GM19023 (cell line): ENCODE results near the gene THYN1.
"Not testable (repeated sequence)": the region's sequence is repeated elsewhere in the genome, so short reads cannot be mapped to it uniquely, and the experiment has no call there.

Experiments
- ATAC-seq: cut with Tn5 transposase; IDR thresholded peaks from one replicate; pipeline ENCODE4 v1.9.1; 2021; ENCODE audit warnings: mild to moderate bottlenecking, moderate library complexity; ENCODE audit not compliant: unreplicated experiment

Gene THYN1

DNA sequence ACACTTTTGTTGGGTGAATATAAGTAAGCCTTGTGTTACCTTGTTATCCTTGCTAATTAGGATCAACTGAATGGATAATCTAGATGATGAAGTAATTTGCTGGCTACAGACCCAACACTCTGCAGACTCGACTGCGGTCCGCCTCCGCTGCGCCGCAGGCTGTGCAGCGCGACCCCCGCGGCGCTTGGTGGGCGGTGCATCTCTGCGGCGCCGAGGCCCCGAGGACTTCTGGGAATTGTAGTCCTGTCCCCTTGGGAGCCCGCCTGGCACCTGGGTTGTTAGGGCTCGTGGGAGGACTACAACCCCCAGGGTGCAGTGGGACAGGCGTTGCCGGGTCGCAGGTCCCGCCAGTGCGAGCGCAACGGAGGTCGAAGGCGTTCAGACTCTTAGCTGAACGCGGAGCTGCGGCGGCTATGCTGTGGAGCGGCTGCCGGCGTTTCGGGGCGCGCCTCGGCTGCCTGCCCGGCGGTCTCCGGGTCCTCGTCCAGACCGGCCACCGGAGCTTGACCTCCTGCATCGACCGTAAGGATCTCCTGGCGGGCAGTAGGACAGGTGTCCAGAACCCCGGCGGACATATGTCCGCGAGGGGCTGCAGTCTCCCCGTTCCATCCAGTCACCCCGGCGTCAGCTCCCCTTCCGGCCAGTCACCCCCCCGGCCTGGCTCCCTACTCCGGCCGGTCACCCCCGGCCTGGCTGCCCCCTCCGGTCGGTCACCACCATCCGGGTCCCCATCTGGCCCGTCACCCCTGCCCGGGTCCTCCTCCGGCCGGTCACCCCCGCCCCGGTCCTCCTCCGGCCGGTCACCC lies at the start of gene THYN1, which contains the start of gene ACAD8:
Gene THYN1, minus strand, starts transcription at position 165 of the 806 bp plus-strand sequence. CDS start 470 bp downstream, outside the sequence.
Gene ACAD8, plus strand, starts transcription at position 381 of the 806 bp plus-strand sequence. Its CDS starts 33 bp downstream, at position 414.
- peak; percentile 98 for ATAC-seq

DNA sequence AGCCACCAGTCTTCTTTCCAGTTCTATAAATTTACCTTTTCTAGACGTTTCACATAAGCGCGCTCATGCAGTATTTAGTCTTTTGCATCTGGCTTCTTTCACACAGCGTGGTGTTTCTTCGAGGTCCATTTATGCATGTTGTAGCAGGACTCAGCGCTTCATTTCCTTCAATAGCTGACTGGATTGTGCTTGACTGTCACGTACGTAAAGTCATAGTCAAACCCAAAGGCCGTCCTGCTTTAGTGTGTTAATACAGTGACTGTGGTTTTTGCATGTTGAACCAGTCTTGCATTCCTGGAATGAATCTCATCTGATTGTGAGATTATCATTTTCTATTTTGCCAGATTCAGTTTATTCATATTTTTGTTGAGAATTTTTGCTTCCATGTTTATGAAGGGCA lies 41.5 kb upstream of the THYN1 start:
- no peak for ATAC-seq

DNA sequence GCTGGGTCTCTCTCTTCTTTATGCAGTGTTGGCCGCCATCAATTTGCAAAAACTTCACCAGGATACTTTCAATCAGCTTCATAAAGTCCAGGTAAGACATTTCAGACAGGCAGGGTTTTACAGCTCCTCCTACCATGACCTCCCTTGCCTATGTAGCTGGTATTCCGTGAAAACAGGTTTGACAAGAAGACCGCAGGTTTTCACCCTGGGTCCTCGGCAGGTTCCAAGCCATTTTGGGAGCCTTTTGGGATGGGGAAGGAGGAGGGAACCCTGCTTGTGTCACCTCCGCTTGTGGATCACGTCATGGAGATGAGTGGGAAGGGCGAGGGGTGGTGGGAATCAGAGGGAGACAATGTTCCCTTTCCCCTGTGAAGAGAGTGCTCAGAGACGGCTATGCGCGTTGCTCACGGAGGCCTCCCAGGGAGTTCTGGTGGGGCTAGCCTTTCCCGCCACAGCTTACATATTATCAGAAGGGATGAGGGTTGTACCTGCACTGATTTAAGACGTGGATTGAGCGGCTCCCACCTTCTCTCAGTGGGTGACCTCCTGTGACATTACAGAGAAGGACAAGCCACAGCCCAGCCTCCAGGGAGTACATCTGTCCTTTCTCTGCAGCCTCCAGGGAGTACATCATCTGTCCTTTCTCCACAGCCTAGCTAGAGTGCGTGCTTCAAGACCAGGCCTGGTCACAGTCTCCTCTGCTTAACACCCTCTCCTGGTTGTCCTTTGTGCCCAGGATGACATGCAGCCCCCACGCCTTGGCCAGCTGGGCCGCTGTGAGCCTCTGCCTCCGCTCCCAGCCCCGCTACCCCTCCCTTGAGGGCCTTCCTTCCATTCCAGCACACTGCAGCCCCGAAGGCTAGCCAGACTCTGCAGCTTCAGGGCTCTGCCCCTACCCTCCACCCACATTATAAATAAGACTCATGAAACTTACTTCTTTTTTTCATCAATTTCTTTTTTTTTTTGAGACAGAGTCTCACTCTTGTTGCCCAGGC lies 40.3 kb upstream of the THYN1 start:
- ATAC-seq, result no peak

DNA sequence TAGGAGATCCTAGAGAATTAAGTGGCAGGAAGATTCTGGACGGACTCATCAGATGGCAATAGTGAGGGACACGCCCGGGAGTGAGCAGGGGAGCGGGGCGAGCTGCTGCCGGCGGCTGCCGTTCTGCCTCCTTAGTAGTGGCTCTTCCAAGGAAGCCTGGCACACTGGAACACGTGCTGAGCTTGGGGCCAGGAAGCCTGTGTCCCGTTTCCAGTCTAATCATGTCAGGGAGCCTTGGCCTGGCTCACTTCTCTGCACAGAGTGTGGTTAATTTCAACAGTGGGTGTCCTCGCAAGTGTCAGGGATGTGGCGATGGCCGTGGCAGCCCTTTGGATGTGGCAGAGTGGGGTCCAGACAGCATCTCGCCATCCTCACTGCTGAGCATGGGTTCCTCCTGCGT lies 39.5 kb upstream of the THYN1 start:
- no peak for ATAC-seq

DNA sequence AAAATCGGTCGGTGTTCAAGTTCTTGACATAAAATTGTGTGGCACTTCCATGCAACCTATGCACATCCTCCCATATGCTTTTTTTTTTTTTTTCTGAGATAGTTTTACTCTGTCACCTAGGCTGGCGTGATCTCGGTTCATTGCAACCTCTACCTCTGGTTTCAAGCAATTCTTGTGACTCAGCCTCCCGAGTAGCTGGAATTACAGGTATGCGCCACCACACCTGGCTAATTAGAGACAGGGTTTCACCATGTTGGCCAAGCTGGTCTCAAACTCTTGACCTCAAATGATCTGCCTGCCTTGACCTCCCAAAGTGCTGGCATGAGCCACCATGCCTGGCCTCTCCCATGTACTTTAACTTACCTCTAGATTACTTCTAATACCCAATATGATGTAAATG lies 38.0 kb upstream of the THYN1 start:
- no peak for ATAC-seq

DNA sequence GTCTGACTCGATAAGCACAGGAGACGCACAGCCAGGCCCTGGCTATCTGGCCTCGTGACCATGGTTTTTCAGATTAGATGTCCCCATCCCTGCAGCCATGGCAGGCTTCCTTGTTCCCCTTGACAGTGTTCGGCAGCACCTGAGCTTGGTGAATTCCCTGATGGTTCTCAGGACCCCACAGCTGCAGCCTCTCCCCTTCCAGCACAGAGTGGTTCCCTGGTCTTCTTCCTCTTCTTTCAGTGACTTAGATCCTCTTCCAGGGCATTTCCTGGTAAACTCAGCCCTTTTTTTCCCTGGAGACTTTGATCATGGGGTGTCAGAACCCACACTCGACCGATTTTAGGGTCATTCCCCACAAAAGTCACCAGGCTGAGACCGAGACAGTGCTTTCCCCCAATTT lies 37.5 kb upstream of the THYN1 start:
- ATAC-seq, result no peak

DNA sequence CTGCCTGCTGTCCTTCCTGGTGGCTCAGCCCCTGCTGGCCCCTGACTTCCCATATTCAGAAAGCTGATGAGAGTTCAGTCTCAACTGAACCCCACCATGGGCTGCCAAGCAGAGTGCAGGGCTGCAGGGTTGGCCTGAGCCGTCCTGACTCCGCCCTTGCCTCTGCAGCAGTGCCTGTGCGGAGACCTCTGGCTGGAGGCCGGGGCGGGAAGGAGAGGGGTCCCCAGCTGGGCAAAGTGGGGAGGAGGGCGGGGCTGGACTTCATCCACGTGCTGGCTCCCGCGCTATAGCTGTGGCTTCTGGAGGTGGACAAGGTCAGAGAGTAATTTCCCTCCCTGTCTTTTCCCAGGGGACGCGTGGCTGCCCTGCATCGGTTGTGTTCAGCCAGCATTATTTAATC lies 36.6 kb upstream of the THYN1 start:
- no peak for ATAC-seq

DNA sequence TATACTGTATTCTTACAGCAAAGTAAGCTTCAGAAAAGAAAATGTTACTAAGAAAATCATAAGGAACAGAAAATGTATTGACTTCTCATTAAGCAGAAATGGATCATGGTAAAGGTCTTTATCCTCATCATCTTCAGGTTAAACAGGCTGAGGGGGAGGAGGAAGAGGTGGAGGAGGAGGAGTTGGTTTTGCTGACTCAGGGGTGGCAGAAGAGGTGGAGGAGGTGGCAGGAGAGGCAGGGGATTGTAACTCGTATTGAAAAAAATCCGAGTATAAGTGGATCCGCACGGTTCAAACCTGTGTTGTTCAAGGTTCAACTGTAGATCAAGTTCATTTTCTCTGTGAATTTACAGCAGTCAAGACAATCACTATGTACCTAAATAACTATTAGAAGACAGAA lies 36.0 kb upstream of the THYN1 start:
- ATAC-seq, result no peak

DNA sequence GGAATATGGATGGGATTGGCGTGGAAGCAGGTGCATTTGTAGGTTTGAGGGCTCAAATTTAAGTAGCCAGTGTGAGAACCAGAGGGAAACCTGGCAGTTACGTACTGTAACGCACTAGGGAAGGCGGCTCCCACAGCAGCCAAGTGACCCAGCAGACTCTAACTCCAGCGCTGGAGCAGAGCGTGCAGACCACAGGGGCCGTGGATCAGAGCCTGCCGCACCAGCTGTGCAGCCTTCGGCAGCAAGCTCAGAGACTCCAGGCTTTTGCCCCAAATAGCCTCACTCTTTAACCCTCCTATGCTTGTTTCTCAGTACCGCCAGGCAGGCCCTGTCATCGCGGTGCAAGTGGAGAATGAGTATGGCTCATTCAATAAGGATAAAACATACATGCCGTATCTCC lies 35.3 kb upstream of the THYN1 start:
- no peak for ATAC-seq

DNA sequence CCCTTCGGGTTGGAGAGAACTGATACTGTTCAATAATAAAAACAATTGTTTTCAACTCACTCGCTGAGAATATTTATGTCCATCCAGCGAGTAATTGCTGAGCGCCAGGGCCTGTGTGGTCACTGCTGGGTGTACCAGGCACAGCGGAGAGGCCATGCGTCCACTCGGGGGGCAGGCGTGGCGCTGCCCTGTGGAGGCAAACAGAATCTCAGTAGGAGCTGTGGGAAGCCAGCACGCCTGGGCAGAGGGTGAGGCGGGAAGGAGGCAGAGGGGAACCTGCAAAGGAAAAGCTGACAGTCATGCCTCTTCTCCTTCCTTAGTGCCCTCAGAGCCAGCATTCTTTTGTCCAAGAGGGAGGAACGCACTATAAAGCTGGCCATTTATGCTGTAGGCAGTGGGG lies 34.4 kb upstream of the THYN1 start:
- no peak for ATAC-seq

DNA sequence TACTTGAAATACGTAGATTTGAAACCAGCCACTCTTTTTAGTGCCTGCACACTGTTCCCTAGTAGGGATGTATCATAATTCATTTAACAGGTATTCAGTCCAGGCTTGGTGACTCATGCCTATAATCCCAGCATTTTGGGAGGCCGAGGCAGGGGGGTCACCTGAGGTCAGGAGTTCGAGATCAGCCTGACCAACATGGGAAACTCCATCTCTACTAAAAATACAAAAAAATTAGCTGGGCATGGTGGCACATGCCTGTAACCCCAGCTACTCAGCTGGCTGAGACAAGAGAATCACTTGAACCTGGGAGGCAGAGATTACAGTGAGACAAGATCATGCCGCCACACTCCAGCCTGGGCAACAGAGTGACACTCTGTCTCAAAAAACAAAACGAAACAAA lies 31.2 kb upstream of the THYN1 start:
- not testable (repeated sequence) for ATAC-seq

DNA sequence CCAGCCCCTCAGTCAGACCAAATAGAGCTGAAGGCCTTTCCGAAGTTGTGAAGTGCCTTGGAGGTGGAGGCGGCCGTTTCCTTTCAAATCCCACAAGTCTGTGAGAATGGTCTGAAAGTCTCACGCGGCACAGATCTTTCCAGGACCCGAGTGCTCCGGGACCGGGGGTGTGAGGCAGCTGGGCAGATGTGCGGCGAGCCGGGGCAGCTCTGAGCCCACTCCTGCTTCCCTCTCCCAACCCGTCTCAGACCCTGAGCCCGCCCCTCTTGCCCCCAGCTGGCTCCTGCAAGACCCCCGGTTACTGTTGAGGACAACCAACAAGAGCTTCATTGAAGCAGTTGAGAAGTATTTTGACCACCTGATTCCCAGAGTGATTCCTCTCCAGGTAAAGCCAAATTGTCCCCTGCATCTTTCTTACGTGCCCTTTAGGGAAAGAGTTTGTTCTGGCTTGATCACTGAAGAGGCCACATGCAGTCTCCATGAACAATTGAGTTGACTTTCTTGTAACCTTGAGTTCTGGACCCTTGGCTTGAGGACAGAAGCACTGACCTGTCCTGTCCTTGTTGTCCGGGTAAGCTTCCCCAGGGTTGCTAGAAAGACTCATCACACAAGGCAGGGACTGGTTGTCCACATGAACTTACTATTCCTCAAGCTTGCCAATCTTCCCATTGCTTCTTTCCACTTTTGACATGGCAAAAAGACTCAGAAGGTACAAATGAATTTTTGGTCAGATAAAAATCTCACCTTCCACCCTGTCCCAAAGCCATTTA lies 30.5 kb upstream of the THYN1 start:
- ATAC-seq, result no peak

DNA sequence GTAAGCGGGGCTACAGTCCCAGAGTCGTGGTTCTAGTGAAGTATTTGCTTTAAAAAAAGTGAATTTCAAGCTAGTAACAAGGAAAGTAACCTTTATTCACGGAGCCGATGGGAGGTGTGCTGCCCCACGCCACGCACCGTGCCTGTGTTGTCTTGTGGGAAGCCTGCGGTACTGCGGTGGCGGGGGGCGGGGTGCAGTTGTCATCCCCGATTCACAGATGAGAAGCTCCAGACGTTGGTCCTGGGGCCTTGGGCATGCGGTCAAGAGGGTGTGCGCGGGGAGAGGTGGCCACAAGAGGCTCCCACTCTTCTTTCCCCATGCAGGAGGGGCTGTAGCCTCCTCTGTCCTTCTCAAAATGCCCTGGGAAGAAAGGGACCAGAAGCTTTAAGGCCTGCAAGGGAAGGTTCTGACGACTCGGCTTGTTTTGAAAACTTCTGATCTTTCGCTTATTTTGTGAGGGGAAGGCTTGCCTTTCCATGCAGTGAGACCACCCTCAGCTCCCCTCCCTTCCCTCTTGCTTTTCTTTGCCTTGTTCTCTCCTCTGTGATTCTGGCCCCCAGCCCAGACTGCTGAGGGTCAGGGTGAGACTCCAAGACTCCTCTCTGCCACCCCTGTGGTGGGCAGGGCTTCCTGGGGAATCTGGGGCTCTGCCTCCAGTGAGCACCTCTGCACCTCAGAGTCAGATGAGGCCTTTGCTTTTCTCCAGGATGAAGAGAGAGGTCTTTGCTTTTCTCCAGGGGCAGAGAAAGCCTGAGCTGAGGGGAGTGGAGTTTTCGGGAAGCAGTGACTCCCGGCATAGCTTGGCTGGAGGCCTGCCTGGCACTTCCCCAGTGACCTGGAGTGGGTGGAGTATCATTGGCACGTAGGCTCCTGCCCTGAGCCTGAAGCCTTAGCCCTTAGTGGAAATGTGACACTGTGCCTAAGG lies 29.2 kb upstream of the THYN1 start:
- ATAC-seq, result no peak

DNA sequence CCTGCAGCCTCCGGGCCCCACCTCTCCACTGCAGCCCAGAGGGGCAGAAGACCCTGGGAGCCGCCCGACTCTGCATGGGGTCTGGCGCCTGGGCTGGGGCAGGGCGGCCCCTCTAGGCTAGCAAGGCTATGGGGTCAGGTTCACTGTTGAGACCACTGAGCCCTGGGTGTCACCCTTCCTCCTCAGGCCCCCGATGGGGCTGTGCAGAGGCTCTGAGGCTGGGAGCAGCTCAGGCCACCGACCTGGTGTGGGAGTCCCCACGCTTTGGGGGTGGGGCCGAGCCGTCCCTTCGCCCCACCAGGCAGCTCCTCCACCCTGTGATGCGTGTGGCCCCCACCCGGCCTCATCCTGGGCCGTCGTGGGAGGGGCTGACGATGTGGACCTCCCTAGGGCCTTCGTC lies 28.5 kb upstream of the THYN1 start:
- ATAC-seq, result not testable (repeated sequence)

DNA sequence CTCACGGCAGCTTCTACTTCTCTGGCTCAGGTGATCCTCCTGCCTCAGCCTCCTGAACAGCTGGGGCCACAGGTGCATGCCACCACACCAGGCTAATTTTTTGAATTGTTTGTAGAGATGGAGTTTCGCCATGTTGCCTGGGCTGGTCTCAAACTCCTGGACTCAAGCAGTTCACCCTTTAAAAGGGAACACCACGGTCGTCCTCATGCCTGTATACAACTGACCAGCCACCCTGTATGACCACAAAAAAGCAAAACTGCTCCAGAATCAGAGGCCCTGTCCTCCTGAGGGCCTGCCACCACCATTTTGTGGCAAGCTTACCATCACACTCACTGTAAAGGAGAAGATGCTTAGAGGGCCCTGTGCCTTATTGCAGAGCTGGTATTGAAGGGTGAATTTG lies 25.2 kb upstream of the THYN1 start:
- ATAC-seq, result no peak

DNA sequence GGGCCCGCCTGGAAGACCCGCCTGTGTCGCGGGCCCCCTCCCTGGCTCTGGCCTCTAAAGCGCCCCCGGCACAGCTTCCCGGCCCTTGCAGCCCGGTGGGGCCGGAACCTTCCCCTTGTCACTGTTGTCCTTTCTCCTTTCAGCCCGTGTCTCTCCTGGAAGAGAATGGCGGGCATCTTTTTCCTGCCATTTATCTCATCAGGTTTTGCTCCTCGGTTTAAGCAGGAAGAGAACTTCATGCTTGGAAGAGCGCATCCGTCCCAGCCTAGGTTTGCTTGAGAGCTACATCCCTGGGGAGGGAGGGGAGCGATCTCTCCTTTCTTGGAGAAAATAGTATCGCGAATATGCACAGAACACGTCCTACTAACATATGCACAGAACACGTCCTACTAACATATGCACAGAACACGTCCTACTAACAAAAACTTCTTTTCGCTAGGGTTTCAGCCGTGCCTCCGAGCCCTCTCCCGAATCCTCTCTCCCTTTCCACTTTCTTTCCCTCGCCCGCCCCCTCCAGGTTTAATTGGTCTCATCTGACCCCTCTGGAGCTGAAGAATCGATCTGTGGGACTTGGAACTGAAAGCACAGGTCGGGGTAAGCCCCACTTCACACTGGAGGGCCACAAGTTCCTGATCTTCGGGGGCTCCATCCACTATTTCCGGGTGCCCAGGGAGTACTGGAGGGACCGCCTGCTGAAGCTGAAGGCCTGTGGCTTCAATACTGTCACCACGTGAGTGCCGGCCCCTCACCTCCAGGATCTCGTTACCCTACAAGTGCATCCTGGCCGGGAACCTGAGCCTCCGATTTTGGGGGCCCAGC lies 24.2 kb upstream of the THYN1 start:
- no peak for ATAC-seq

DNA sequence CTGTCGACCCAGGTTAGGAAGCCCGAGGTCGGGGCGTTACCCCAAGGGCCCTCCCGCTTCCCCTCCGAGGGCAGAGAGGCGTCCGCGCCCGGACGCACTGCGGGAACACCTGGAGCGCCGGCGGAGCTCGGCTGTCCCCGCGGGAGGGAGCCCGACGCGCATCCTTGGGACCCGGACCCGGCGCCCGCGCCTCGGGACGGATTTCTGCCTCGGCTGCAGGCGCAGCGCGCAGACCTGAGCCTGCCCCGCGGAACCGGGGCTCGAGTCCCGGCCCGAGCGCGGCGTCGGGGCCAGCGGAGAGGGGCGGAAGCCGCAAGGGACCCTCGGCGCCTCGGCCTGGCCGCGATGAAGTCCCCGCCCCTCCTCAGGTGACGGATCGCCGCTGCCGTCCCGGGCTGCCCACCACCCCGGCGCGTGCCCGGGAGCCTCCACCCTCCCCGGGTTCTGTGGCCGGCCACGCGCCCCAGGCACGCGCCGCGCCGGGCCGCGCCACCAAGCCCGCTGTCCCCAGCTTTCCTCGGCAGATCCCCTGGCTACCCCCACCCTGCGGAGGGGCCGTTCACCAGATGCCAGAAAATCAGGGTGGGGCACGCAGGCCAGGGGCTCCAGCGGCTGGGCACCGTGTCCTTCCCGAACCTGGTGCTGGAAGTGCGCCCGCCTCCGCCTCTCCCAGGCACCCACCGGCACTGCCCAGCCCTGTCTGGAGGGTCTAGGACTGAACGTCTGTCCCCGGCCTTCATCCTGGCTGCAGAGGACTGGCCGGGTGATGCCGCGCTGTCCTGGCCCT lies 23.4 kb upstream of the THYN1 start:
- ATAC-seq, result peak; percentile 25
